Measurements from ENCODE around the gene DHCR24.

DHCR24 gene

DNA sequence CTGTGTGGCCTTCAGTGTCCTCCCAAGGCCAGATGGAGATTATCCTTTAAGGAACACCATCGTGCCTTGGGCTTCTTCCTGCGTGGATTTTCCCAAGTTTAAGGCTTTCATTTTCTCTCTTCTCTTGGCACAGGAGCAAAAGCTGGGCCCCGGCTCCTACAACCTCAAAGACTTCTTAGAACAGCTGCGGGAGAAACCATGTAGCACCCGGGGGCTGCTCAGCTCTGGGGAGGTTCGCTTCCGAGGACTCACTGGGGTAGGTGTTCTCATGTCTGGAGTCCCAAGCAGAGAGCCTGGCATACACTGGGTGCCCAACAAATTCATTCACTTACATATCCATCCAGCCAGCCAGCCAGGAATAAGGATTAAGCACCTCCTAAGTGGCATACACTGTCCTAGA lies 79.2 kb downstream of the DHCR24 start:
- Histone ChIP-seq H3K27ac (ENCODE audit: low read depth, low read length, poor library complexity, severe bottlenecking) (no peak overlapping the region), H2AFZ (ENCODE audit: low read length) (no peak overlapping the region)

DNA sequence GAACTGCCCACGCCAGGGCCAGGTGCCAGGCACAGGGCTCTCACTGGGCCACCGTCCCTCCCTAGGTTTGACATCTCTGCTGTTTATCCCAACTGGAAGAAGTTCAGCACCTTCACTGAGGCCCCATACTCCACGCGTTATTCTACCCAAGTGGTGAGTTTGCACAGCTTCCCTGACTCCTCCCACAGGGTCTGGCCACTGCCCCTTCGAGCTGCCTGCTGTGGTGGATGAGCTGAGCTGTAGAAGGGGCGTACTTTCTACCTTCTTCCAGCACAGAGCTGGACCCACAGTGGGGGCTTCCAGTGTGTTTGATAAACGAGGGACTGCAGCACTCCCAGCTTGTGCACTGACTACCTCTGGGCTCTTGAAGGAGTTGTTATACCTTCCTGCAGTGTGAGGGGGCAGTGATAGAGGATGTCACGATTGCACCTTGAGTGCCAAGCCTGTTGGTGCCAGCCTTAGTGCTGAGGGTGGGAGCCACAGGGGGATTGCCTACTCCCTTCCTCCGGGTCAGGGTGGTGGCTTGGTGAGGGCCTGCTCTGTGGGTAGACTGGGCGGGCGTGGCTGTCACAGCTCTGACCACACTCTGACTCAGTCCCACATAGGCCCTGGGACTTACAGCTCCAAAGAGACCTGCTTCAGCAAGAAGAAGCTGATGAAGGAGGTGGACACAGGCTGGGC lies 79.9 kb downstream of the DHCR24 start:
- no peaks in the 10 kb centered on the region for H3K9me3 ChIP-seq (ENCODE audit: low read length)
- H3K4me2 ChIP-seq (ENCODE audit: low read length) = no peak overlapping the region
- no peaks in the 10 kb centered on the region for H3K4me1 ChIP-seq (ENCODE audit: insufficient read depth, low read length, severe bottlenecking)
- H3K9ac ChIP-seq (ENCODE audit: low read length) = no peak overlapping the region
- no peak overlapping the region for H3K27ac ChIP-seq (ENCODE audit: low read depth, low read length, poor library complexity, severe bottlenecking)
- no peaks in the 10 kb centered on the region for H3K9me2 ChIP-seq (ENCODE audit: low read depth, low read length)
- TF ChIP-seq EZH2 (IDR thresholded peaks at IDR 0.05; ENCODE audit: borderline replicate concordance, low read length) = no peak
- TF ChIP-seq, protein P1, sequence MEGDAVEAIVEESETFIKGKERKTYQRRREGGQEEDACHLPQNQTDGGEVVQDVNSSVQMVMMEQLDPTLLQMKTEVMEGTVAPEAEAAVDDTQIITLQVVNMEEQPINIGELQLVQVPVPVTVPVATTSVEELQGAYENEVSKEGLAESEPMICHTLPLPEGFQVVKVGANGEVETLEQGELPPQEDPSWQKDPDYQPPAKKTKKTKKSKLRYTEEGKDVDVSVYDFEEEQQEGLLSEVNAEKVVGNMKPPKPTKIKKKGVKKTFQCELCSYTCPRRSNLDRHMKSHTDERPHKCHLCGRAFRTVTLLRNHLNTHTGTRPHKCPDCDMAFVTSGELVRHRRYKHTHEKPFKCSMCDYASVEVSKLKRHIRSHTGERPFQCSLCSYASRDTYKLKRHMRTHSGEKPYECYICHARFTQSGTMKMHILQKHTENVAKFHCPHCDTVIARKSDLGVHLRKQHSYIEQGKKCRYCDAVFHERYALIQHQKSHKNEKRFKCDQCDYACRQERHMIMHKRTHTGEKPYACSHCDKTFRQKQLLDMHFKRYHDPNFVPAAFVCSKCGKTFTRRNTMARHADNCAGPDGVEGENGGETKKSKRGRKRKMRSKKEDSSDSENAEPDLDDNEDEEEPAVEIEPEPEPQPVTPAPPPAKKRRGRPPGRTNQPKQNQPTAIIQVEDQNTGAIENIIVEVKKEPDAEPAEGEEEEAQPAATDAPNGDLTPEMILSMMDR (IDR thresholded peaks at IDR 0.05; ENCODE audit: low read length) = no peak
- no peaks in the 10 kb centered on the region for H4K20me1 ChIP-seq (ENCODE audit: insufficient read depth, low read length)
- H3F3A ChIP-seq (ENCODE audit: insufficient read depth, low read length) = no peaks in the 10 kb centered on the region
- H3K4me3 ChIP-seq (ENCODE audit: low read depth, low read length, poor library complexity, severe bottlenecking) = no peak overlapping the region
- H3K36me3 ChIP-seq (ENCODE audit: insufficient read depth, low read length) = no peaks in the 10 kb centered on the region
- H3K79me2 ChIP-seq (ENCODE audit: insufficient read depth, low read length) = no peaks in the 10 kb centered on the region
- no peak overlapping the region for H2AFZ ChIP-seq (ENCODE audit: low read length)
- H3K27me3 ChIP-seq (ENCODE audit: insufficient read depth, low read length) = peaks cover 5% of the 10 kb centered on the region; the same call in 1 of the 2 replicates

More for the DNA sequence above, 79.2 kb downstream of the DHCR24 start:
- Histone ChIP-seq H3K79me2 (ENCODE audit: insufficient read depth, low read length) (no peaks in the 10 kb centered on the region), H3K9me2 (ENCODE audit: low read depth, low read length) (no peaks in the 10 kb centered on the region), H4K20me1 (ENCODE audit: insufficient read depth, low read length) (no peaks in the 10 kb centered on the region), H3K4me1 (ENCODE audit: insufficient read depth, low read length, severe bottlenecking) (no peaks in the 10 kb centered on the region), H3K9ac (ENCODE audit: low read length) (no peak overlapping the region), H3K9me3 (ENCODE audit: low read length) (no peaks in the 10 kb centered on the region), H3K4me3 (ENCODE audit: low read depth, low read length, poor library complexity, severe bottlenecking) (no peak overlapping the region), H3F3A (ENCODE audit: insufficient read depth, low read length) (no peaks in the 10 kb centered on the region), H3K4me2 (ENCODE audit: low read length) (no peak overlapping the region), H3K36me3 (ENCODE audit: insufficient read depth, low read length) (no peaks in the 10 kb centered on the region), H3K27me3 (ENCODE audit: insufficient read depth, low read length) (peaks cover 5% of the 10 kb centered on the region; the same call in 1 of the 2 replicates)
- TF ChIP-seq, protein P1 (IDR thresholded peaks at IDR 0.05; ENCODE audit: low read length) = no peak
- TF ChIP-seq EZH2 (IDR thresholded peaks at IDR 0.05; ENCODE audit: borderline replicate concordance, low read length) = no peak

DNA sequence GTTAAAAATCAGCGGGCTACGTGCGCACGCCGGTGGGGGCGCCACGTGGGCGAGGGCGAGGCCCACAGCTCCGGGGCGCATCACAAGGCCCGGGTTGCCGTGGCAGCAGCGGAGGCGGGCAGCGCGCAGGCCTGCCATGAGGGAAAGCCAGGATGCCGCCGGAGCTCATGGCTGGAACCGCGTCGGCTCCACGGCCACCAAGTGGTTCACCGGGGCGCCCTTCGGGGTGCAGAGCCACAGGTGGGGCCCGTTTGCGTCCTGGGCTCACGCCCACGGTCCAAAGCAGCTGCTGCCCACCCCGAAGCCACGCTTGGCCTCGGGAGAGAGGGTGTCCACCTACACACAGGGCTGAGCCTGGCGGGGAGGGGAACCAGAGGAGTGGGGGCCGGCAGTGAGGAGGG lies 81.0 kb downstream of the DHCR24 start:
- Histone ChIP-seq H3K4me2 (ENCODE audit: low read length) (no peak overlapping the region), H3K27me3 (ENCODE audit: insufficient read depth, low read length) (peaks cover 5% of the 10 kb centered on the region; the same call in 1 of the 2 replicates), H3K9ac (ENCODE audit: low read length) (no peak overlapping the region), H4K20me1 (ENCODE audit: insufficient read depth, low read length) (no peaks in the 10 kb centered on the region), H3K27ac (ENCODE audit: low read depth, low read length, poor library complexity, severe bottlenecking) (no peak overlapping the region), H3K36me3 (ENCODE audit: insufficient read depth, low read length) (no peaks in the 10 kb centered on the region), H2AFZ (ENCODE audit: low read length) (no peak overlapping the region), H3K4me1 (ENCODE audit: insufficient read depth, low read length, severe bottlenecking) (peaks cover 9% of the 10 kb centered on the region), H3K4me3 (ENCODE audit: low read depth, low read length, poor library complexity, severe bottlenecking) (no peak overlapping the region), H3K9me2 (ENCODE audit: low read depth, low read length) (no peaks in the 10 kb centered on the region), H3K79me2 (ENCODE audit: insufficient read depth, low read length) (no peaks in the 10 kb centered on the region), H3K9me3 (ENCODE audit: low read length) (no peaks in the 10 kb centered on the region), H3F3A (ENCODE audit: insufficient read depth, low read length) (no peaks in the 10 kb centered on the region)
- no peak for TF ChIP-seq EZH2 (IDR thresholded peaks at IDR 0.05; ENCODE audit: borderline replicate concordance, low read length)
- TF ChIP-seq, protein P1 (IDR thresholded peaks at IDR 0.05; ENCODE audit: low read length) = no peak
